OCI-LY7 (cell line): Measurements from ENCODE around the gene DOCK1.

ENCODE experiments used
- CTCF ChIP-seq: fragments of 200-600 bp; sonication (generic); conservative IDR thresholded peaks from 2 replicates; pipeline ENCODE4 v1.5.1; 2014; ENCODE audit warnings: mild to moderate bottlenecking, antibody characterized with exemption, low read length, moderate library complexity, mixed read lengths
- EZH2phosphoT487 ChIP-seq: fragments of 200-600 bp; sonication (generic); IDR thresholded peaks from 2 replicates; pipeline ENCODE4 v1.6.1; 2018; ENCODE audit warnings: low read depth, borderline replicate concordance, mild to moderate bottlenecking, mixed run types, antibody characterized with exemption, low read length, moderate library complexity, mixed read lengths

GRCh38 chr10:127122831-127123230 lies 217.6 kb downstream of the DOCK1 start:
- no peak for TF ChIP-seq CTCF
- TF ChIP-seq EZH2phosphoT487, result no peak
